Liver (tissue), 9 donors: ENCODE measurements around the gene POU4F1. TPM values are rescaled to one million over a fixed set of nuclear protein-coding genes. Genes with fewer than 3 reads are reported as not detected.

ENCODE experiments used
- DNase-seq: peaks from one replicate; pipeline ENCODE4 v3.0.0-alpha.2; 2017; ENCODE audit warnings: low spot score
- H3K27ac ChIP-seq, 2 donors: one replicate each; pipeline ENCODE4 v1.7.0; 2013; ENCODE audit warnings: inconsistent platforms in 2 of 2, low read length in 2 of 2, control low read depth in 1 of 2, low read depth in 1 of 2, mild to moderate bottlenecking in 1 of 2
- H3K27me3 ChIP-seq, 4 donors: one replicate each; pipeline versions ENCODE4 v1.6.1 to v1.7.0; 2013; ENCODE audit warnings: low read length in 3 of 4, inconsistent platforms in 1 of 4, mild to moderate bottlenecking in 1 of 4, moderate library complexity in 1 of 4; ENCODE audit not compliant: control insufficient read depth in 4 of 4, insufficient read depth in 4 of 4
- H3K36me3 ChIP-seq, 4 donors: one replicate each; pipeline versions ENCODE4 v1.6.1 to v1.7.0; 2013; ENCODE audit warnings: low read length in 3 of 4, mild to moderate bottlenecking in 3 of 4, low read depth in 1 of 4, moderate library complexity in 1 of 4; ENCODE audit not compliant: control insufficient read depth in 4 of 4, insufficient read depth in 3 of 4
- H3K4me1 ChIP-seq, 4 donors: one replicate each; pipeline versions ENCODE4 v1.6.1 to v1.7.0; 2013; ENCODE audit warnings: low read length in 3 of 4, mild to moderate bottlenecking in 3 of 4, moderate library complexity in 1 of 4; ENCODE audit not compliant: control insufficient read depth in 4 of 4, insufficient read depth in 4 of 4
- H3K4me3 ChIP-seq, 3 donors: one replicate each; pipeline versions ENCODE4 v1.6.1 to v1.7.0; 2013; ENCODE audit warnings: low read length in 3 of 3, control low read depth in 1 of 3, low read depth in 1 of 3, mild to moderate bottlenecking in 1 of 3
- H3K9ac ChIP-seq, 2 donors: one replicate each; pipeline ENCODE4 v1.7.0; 2013; ENCODE audit warnings: low read length in 2 of 2, mild to moderate bottlenecking in 2 of 2, moderate library complexity in 2 of 2, control low read depth in 1 of 2, low read depth in 1 of 2
- H3K9me3 ChIP-seq, 4 donors: one replicate each; pipeline versions ENCODE4 v1.6.1 to v1.7.0; 2013; ENCODE audit warnings: low read length in 3 of 4; ENCODE audit not compliant: control insufficient read depth in 4 of 4
- ATF3 ChIP-seq: IDR thresholded peaks from 2 replicates; pipeline ENCODE4 v1.6.1; 2016; ENCODE audit warnings: antibody characterized with exemption
- CTCF ChIP-seq: fragments of 150-350 bp; IDR thresholded peaks from 2 replicates; pipeline ENCODE4 v1.5.1; 2017; ENCODE audit warnings: improper control_type of control experiment, low read depth, low read length; ENCODE audit not compliant: missing input control
- EGR1 ChIP-seq, 2 donors: IDR thresholded peaks; 2 replicates each; pipeline ENCODE4 v1.6.1; 2016 to 2018; ENCODE audit warnings: antibody characterized with exemption in 2 of 2, low read depth in 2 of 2
- FOXA1 ChIP-seq: IDR thresholded peaks from 2 replicates; pipeline ENCODE4 v1.6.1; 2016; ENCODE audit warnings: antibody characterized with exemption
- FOXA2 ChIP-seq: IDR thresholded peaks from 2 replicates; pipeline ENCODE4 v1.6.1; 2016; ENCODE audit warnings: antibody characterized with exemption
- GABPA ChIP-seq, 2 donors: IDR thresholded peaks in 1 of 2; conservative IDR thresholded peaks in 1 of 2; 2 replicates each; pipeline ENCODE4 v1.6.1; 2016; ENCODE audit warnings: antibody characterized with exemption in 2 of 2, mild to moderate bottlenecking in 1 of 2, moderate library complexity in 1 of 2
- HNF4A ChIP-seq, 2 donors: conservative IDR thresholded peaks; 2 replicates each; pipeline ENCODE4 v1.6.1; 2016; ENCODE audit warnings: antibody characterized with exemption in 2 of 2, mild to moderate bottlenecking in 2 of 2
- HNF4G ChIP-seq: IDR thresholded peaks from 2 replicates; pipeline ENCODE4 v1.6.1; 2016; ENCODE audit warnings: antibody characterized with exemption
- JUND ChIP-seq, 2 donors: IDR thresholded peaks; 2 replicates each; pipeline ENCODE4 v1.6.1; 2016; ENCODE audit warnings: antibody characterized with exemption in 2 of 2
- NR2F2 ChIP-seq: IDR thresholded peaks from 2 replicates; pipeline ENCODE4 v1.6.1; 2016; ENCODE audit warnings: antibody characterized with exemption
- RAD21 ChIP-seq, 2 donors: IDR thresholded peaks; 2 replicates each; pipeline ENCODE4 v1.6.1; 2016; ENCODE audit warnings: antibody characterized with exemption in 2 of 2, mild to moderate bottlenecking in 2 of 2
- REST ChIP-seq: IDR thresholded peaks from 2 replicates; pipeline ENCODE4 v1.6.1; 2016; ENCODE audit warnings: antibody characterized with exemption, mild to moderate bottlenecking
- RXRA ChIP-seq, 2 donors: IDR thresholded peaks; 2 replicates each; pipeline ENCODE4 v1.6.1; 2017 to 2018; ENCODE audit warnings: antibody characterized with exemption in 2 of 2, mild to moderate bottlenecking in 1 of 2
- SP1 ChIP-seq: IDR thresholded peaks from 2 replicates; pipeline ENCODE4 v1.6.1; 2018; ENCODE audit warnings: antibody characterized with exemption, mild to moderate bottlenecking
- TAF1 ChIP-seq: conservative IDR thresholded peaks from 2 replicates; pipeline ENCODE4 v1.6.1; 2016; ENCODE audit warnings: antibody characterized with exemption, mild to moderate bottlenecking
- YY1 ChIP-seq: IDR thresholded peaks from 2 replicates; pipeline ENCODE4 v1.6.1; 2016; ENCODE audit warnings: antibody characterized with exemption, mild to moderate bottlenecking
- ZBTB33 ChIP-seq: IDR thresholded peaks from 2 replicates; pipeline ENCODE4 v1.6.1; 2016; ENCODE audit warnings: antibody characterized with exemption
- WGBS: extraction: QIAGEN DNeasy Blood & Tissue Kit; methylation state at CpG from one replicate; pipeline ENCODE4 v1.1.7; 2013; 5-methylcytosine and 5-hydroxymethylcytosine counted together
- polyA plus RNA-seq, 2 donors: library from polyadenylated mRNA; stranded (reverse) in 1 of 2; unstranded in 1 of 2; fragments of 200-250 nt in 1 of 2; fragments of >200 nt in 1 of 2; fragmentation: Nextera tagmentation in 1 of 2; extraction: Ambion mirVana in 1 of 2; gene quantifications; one replicate each; pipeline versions ENCODE4 v1.2.1 to v1.2.3, GENCODE V29; 2013 to 2015
- total RNA-seq, 2 donors: library from RNA; depleted of rRNA; stranded (reverse); fragments of >200 nt; gene quantifications; one replicate each; pipeline ENCODE4 v1.2.3, GENCODE V29; 2014
- donor health status: healthy.
- donor health status: healthy.
- donor health status: healthy.
- donor health status: healthy.
- donor health status: healthy.

POU4F1 gene
- total and polyA plus RNA-seq, 4 donors, result 0.01 to 0.05 TPM; not detected in 2

- Histone ChIP-seq H3K9me3 (peaks cover 0 to 12% (median 2%) of the 10 kb centered on the region in 4 donors), H3K36me3 (no peaks in the 10 kb centered on the region), H3K9ac (no peak overlapping the region), H3K4me1 (peaks cover 9 to 33% (median 21%) of the 10 kb centered on the region in 4 donors), H3K27me3 (peaks cover 0 to 46% (median 22%) of the 10 kb centered on the region in 4 donors), H3K27ac (no peak overlapping the region), H3K4me3 (no peak overlapping the region)
- TF ChIP-seq RAD21 (IDR thresholded peaks at IDR 0.05) (no peak), HNF4A (conservative IDR thresholded peaks at IDR 0.05) (no peak), TAF1 (no peak), SP1 (no peak), ZBTB33 (no peak), ATF3 (no peak), GABPA (IDR thresholded peaks at IDR 0.05 in 1 of 2, conservative IDR thresholded peaks at IDR 0.05 in 1 of 2) (no peak), FOXA2 (no peak), REST (no peak), JUND (IDR thresholded peaks at IDR 0.05) (no peak), EGR1 (IDR thresholded peaks at IDR 0.05; ENCODE audit: low read depth in 2 of 2) (no peak), NR2F2 (no peak), RXRA (IDR thresholded peaks at IDR 0.05) (no peak), CTCF (no peak), YY1 (no peak), FOXA1 (no peak), HNF4G (no peak)
- 16% methylated on average over 7 of the region's 7 CpGs for WGBS
- DNase-seq, result no peak
These were observed 5.8 kb downstream of the POU4F1 start for GRCh38 chr13:78597602-78597932.
